GM23338 (cell line): Measurements from ENCODE around the gene C2CD2L. TPM values are rescaled to one million over a fixed set of nuclear protein-coding genes. Genes with fewer than 3 reads are reported as not detected.
A peak's percentile ranks its signal among the peaks of the same experiment; 100 is the strongest.

Experiments used
- ATAC-seq: fragments of 200-7000 bp; cut with Tn5 transposase; 3 replicates; pipeline ENCODE4 v1.9.1; 2020
- DNase-seq: peaks from one replicate; pipeline ENCODE4 v3.0.0-alpha.2; 2015; ENCODE audit warnings: low spot score
- H2AFZ ChIP-seq: fragments of 200-600 bp; sonication (generic); 2 replicates; pipeline ENCODE4 v1.8.0; 2016; ENCODE audit warnings: antibody characterized with exemption, mild to moderate bottlenecking, moderate library complexity
- H3F3A ChIP-seq: fragments of 200-600 bp; sonication (generic); replicated peaks from 2 replicates; pipeline ENCODE4 v1.8.0; 2017; ENCODE audit warnings: antibody characterized with exemption, mixed run types, low read depth
- H3K27ac ChIP-seq: fragments of 200-600 bp; sonication (generic); 2 replicates; pipeline ENCODE4 v1.6.1; 2016; ENCODE audit warnings: low read depth
- H3K27me3 ChIP-seq: fragments of 200-600 bp; sonication (generic); 2 replicates; pipeline ENCODE4 v1.8.0; 2016; ENCODE audit warnings: mild to moderate bottlenecking, mixed run types, moderate library complexity; ENCODE audit not compliant: insufficient read depth
- H3K36me3 ChIP-seq: fragments of 200-600 bp; sonication (generic); 2 replicates; pipeline ENCODE4 v1.8.0; 2016; ENCODE audit warnings: mild to moderate bottlenecking; ENCODE audit not compliant: insufficient read depth
- H3K4me1 ChIP-seq: fragments of 200-600 bp; sonication (generic); 2 replicates; pipeline ENCODE4 v1.8.0; 2016; ENCODE audit warnings: mild to moderate bottlenecking, moderate library complexity; ENCODE audit not compliant: insufficient read depth
- H3K4me2 ChIP-seq: fragments of 200-600 bp; sonication (generic); 2 replicates; pipeline ENCODE4 v1.7.1; 2017; ENCODE audit warnings: mixed run types
- H3K4me3 ChIP-seq: fragments of 200-600 bp; sonication (generic); 2 replicates; pipeline ENCODE4 v1.6.1; 2016; ENCODE audit warnings: mixed run types
- H3K79me2 ChIP-seq: fragments of 200-600 bp; sonication (generic); replicated peaks from 2 replicates; pipeline ENCODE4 v1.8.0; 2017; ENCODE audit warnings: mild to moderate bottlenecking; ENCODE audit not compliant: insufficient read depth
- H3K9me2 ChIP-seq: fragments of 200-600 bp; sonication (generic); 2 replicates; pipeline ENCODE4 v1.8.0; 2017; ENCODE audit not compliant: insufficient read depth
- H4K20me1 ChIP-seq: fragments of 200-600 bp; sonication (generic); replicated peaks from 2 replicates; pipeline ENCODE4 v1.8.0; 2017; ENCODE audit warnings: mild to moderate bottlenecking; ENCODE audit not compliant: insufficient read depth
- H3K27ac Mint-ChIP-seq: 2 replicates; pipeline ENCODE4 v1.8.0; 2020; ENCODE audit warnings: inconsistent platforms, mild to moderate bottlenecking, moderate library complexity, mixed read lengths
- H3K27me3 Mint-ChIP-seq: 3 replicates; pipeline ENCODE4 v1.8.0; 2022; ENCODE audit warnings: low read depth, mild to moderate bottlenecking, moderate library complexity, mixed read lengths, inconsistent platforms; ENCODE audit not compliant: insufficient read depth, poor library complexity
- H3K36me3 Mint-ChIP-seq: 3 replicates; pipeline ENCODE4 v1.8.0; 2021; ENCODE audit warnings: low read depth, mild to moderate bottlenecking, inconsistent platforms, moderate library complexity, mixed read lengths
- H3K4me1 Mint-ChIP-seq: 3 replicates; pipeline ENCODE4 v1.8.0; 2020; ENCODE audit warnings: mild to moderate bottlenecking, inconsistent platforms, mixed read lengths
- H3K4me3 Mint-ChIP-seq: 3 replicates; pipeline ENCODE4 v1.8.0; 2021; ENCODE audit warnings: moderate library complexity, mild to moderate bottlenecking, inconsistent platforms, mixed read lengths
- H3K9me3 Mint-ChIP-seq: 3 replicates; pipeline ENCODE4 v1.8.0; 2020; ENCODE audit warnings: moderate library complexity, mild to moderate bottlenecking, inconsistent platforms, mixed read lengths
- CREB1 ChIP-seq: fragments of 250-450 bp; sonication (Bioruptor Pico); IDR thresholded peaks from 2 replicates; pipeline ENCODE4 v1.5.0; 2020; ENCODE audit warnings: low read depth, mild to moderate bottlenecking, moderate library complexity
- ETS1 ChIP-seq: IDR thresholded peaks from 2 replicates; pipeline ENCODE4 v1.6.1; 2016; ENCODE audit warnings: antibody characterized with exemption
- EZH2 ChIP-seq: fragments of 200-600 bp; sonication (generic); IDR thresholded peaks from one replicate; pipeline ENCODE4 v1.8.0; 2017; ENCODE audit warnings: antibody characterized with exemption, mild to moderate bottlenecking, low read depth; ENCODE audit not compliant: unreplicated experiment
- JUNB ChIP-seq: IDR thresholded peaks from one replicate; pipeline ENCODE4 v1.6.1; 2016; ENCODE audit warnings: antibody characterized with exemption; ENCODE audit not compliant: unreplicated experiment
- NANOG ChIP-seq: IDR thresholded peaks from 2 replicates; pipeline ENCODE4 v1.6.1; 2016; ENCODE audit warnings: antibody characterized with exemption, borderline replicate concordance
- STAT1 ChIP-seq: IDR thresholded peaks from one replicate; pipeline ENCODE4 v1.6.1; 2016; ENCODE audit warnings: antibody characterized with exemption; ENCODE audit not compliant: unreplicated experiment
- ZNF114 ChIP-seq: fragments of 250-450 bp; sonication (Bioruptor Pico); IDR thresholded peaks from 2 replicates; pipeline ENCODE4 v1.5.0; 2020; ENCODE audit warnings: mild to moderate bottlenecking, moderate library complexity
- ZNF331 ChIP-seq: fragments of 250-450 bp; sonication (Bioruptor Pico); IDR thresholded peaks from 2 replicates; pipeline ENCODE4 v1.5.0; 2020; ENCODE audit warnings: low read depth, mild to moderate bottlenecking, moderate library complexity
- polyA plus RNA-seq: library from polyadenylated mRNA; unstranded; fragments of >200 nt; fragmentation: Nextera tagmentation; extraction: Ambion mirVana; gene quantifications from 2 replicates; pipeline ENCODE4 v1.2.1, GENCODE V29; 2016
- total RNA-seq: library from RNA; depleted of rRNA; stranded (reverse); fragments of >200 nt; shearing (Covaris generic); gene quantifications from 2 replicates; pipeline ENCODE4 v1.2.3, GENCODE V29; 2014
- TF ChIP-seq, protein P1 (sequence below): fragments of 250-450 bp; sonication (Bioruptor Pico); IDR thresholded peaks from 2 replicates; pipeline ENCODE4 v1.5.0; 2020; ENCODE audit warnings: mild to moderate bottlenecking, moderate library complexity
- TF ChIP-seq, protein P2 (sequence below), 2 experiments: fragments of 200-600 bp in 1 of 2; sonication (generic) in 1 of 2; conservative IDR thresholded peaks; 2 replicates each; pipeline versions ENCODE4 v1.5.1 to v1.6.1; 2016 to 2017; ENCODE audit warnings: antibody characterized with exemption in 2 of 2, low read depth in 2 of 2, mild to moderate bottlenecking in 2 of 2, moderate library complexity in 1 of 2
- TF ChIP-seq, protein P3 (sequence below): IDR thresholded peaks from one replicate; pipeline ENCODE4 v1.6.1; 2018; ENCODE audit warnings: antibody characterized with exemption; ENCODE audit not compliant: unreplicated experiment

Gene C2CD2L
- total and polyA plus RNA-seq, 2 experiments from 2014 or later, result 1.4 to 4.4 TPM

DNA sequence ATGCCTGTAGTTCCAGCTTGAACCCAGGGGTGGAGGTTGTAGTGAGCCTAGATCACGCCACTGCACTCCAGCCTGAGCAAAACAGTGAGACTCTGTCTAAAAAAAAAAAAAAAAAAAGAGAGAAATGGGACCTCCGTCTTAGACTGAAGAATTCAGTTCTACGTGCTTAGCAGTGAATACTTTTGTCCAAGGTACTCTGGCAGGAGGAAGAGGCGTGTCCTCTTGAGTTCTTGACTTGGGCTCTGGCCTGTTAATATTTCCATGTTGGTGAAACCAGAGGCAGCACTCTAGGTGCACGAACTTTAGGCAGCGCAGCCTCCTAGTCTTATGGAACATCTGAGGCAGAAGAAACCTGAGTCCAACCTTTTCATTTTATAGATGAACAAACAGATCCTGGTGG lies 20.0 kb upstream of the C2CD2L start:
- ATAC-seq (no peak), DNase-seq (no peak)
- peaks cover 31% of the 10 kb centered on the region for H3K36me3 Mint-ChIP-seq
- H3K27me3 ChIP-seq, result no peaks in the 10 kb centered on the region
- H3K27ac ChIP-seq, result no peak overlapping the region
- TF ChIP-seq, protein P1, sequence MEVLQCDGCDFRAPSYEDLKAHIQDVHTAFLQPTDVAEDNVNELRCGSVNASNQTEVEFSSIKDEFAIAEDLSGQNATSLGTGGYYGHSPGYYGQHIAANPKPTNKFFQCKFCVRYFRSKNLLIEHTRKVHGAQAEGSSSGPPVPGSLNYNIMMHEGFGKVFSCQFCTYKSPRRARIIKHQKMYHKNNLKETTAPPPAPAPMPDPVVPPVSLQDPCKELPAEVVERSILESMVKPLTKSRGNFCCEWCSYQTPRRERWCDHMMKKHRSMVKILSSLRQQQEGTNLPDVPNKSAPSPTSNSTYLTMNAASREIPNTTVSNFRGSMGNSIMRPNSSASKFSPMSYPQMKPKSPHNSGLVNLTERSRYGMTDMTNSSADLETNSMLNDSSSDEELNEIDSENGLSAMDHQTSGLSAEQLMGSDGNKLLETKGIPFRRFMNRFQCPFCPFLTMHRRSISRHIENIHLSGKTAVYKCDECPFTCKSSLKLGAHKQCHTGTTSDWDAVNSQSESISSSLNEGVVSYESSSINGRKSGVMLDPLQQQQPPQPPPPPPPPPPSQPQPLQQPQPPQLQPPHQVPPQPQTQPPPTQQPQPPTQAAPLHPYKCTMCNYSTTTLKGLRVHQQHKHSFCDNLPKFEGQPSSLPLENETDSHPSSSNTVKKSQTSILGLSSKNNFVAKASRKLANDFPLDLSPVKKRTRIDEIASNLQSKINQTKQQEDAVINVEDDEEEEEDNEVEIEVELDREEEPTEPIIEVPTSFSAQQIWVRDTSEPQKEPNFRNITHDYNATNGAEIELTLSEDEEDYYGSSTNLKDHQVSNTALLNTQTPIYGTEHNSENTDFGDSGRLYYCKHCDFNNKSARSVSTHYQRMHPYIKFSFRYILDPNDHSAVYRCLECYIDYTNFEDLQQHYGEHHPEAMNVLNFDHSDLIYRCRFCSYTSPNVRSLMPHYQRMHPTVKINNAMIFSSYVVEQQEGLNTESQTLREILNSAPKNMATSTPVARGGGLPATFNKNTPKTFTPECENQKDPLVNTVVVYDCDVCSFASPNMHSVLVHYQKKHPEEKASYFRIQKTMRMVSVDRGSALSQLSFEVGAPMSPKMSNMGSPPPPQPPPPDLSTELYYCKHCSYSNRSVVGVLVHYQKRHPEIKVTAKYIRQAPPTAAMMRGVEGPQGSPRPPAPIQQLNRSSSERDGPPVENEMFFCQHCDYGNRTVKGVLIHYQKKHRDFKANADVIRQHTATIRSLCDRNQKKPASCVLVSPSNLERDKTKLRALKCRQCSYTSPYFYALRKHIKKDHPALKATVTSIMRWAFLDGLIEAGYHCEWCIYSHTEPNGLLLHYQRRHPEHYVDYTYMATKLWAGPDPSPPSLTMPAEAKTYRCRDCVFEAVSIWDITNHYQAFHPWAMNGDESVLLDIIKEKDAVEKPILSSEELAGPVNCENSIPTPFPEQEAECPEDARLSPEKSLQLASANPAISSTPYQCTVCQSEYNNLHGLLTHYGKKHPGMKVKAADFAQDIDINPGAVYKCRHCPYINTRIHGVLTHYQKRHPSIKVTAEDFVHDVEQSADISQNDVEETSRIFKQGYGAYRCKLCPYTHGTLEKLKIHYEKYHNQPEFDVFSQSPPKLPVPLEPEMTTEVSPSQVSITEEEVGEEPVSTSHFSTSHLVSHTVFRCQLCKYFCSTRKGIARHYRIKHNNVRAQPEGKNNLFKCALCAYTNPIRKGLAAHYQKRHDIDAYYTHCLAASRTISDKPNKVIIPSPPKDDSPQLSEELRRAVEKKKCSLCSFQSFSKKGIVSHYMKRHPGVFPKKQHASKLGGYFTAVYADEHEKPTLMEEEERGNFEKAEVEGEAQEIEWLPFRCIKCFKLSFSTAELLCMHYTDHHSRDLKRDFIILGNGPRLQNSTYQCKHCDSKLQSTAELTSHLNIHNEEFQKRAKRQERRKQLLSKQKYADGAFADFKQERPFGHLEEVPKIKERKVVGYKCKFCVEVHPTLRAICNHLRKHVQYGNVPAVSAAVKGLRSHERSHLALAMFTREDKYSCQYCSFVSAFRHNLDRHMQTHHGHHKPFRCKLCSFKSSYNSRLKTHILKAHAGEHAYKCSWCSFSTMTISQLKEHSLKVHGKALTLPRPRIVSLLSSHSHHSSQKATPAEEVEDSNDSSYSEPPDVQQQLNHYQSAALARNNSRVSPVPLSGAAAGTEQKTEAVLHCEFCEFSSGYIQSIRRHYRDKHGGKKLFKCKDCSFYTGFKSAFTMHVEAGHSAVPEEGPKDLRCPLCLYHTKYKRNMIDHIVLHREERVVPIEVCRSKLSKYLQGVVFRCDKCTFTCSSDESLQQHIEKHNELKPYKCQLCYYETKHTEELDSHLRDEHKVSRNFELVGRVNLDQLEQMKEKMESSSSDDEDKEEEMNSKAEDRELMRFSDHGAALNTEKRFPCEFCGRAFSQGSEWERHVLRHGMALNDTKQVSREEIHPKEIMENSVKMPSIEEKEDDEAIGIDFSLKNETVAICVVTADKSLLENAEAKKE, result no peak
- TF ChIP-seq ETS1, result no peak
- no peak for TF ChIP-seq CREB1 (CRISPR knock-in tag)
- TF ChIP-seq, protein P2, sequence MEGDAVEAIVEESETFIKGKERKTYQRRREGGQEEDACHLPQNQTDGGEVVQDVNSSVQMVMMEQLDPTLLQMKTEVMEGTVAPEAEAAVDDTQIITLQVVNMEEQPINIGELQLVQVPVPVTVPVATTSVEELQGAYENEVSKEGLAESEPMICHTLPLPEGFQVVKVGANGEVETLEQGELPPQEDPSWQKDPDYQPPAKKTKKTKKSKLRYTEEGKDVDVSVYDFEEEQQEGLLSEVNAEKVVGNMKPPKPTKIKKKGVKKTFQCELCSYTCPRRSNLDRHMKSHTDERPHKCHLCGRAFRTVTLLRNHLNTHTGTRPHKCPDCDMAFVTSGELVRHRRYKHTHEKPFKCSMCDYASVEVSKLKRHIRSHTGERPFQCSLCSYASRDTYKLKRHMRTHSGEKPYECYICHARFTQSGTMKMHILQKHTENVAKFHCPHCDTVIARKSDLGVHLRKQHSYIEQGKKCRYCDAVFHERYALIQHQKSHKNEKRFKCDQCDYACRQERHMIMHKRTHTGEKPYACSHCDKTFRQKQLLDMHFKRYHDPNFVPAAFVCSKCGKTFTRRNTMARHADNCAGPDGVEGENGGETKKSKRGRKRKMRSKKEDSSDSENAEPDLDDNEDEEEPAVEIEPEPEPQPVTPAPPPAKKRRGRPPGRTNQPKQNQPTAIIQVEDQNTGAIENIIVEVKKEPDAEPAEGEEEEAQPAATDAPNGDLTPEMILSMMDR (conservative IDR thresholded peaks at IDR 0.05; ENCODE audit: low read depth in 2 of 2), result no peak
- TF ChIP-seq, protein P3, sequence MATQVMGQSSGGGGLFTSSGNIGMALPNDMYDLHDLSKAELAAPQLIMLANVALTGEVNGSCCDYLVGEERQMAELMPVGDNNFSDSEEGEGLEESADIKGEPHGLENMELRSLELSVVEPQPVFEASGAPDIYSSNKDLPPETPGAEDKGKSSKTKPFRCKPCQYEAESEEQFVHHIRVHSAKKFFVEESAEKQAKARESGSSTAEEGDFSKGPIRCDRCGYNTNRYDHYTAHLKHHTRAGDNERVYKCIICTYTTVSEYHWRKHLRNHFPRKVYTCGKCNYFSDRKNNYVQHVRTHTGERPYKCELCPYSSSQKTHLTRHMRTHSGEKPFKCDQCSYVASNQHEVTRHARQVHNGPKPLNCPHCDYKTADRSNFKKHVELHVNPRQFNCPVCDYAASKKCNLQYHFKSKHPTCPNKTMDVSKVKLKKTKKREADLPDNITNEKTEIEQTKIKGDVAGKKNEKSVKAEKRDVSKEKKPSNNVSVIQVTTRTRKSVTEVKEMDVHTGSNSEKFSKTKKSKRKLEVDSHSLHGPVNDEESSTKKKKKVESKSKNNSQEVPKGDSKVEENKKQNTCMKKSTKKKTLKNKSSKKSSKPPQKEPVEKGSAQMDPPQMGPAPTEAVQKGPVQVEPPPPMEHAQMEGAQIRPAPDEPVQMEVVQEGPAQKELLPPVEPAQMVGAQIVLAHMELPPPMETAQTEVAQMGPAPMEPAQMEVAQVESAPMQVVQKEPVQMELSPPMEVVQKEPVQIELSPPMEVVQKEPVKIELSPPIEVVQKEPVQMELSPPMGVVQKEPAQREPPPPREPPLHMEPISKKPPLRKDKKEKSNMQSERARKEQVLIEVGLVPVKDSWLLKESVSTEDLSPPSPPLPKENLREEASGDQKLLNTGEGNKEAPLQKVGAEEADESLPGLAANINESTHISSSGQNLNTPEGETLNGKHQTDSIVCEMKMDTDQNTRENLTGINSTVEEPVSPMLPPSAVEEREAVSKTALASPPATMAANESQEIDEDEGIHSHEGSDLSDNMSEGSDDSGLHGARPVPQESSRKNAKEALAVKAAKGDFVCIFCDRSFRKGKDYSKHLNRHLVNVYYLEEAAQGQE, result no peak
- TF ChIP-seq STAT1, result no peak
- TF ChIP-seq EZH2, result no peak
- no peak for TF ChIP-seq ZNF114 (CRISPR knock-in tag)
- TF ChIP-seq JUNB, result no peak
- TF ChIP-seq ZNF331 (CRISPR knock-in tag), result no peak
- TF ChIP-seq NANOG, result no peak
- peaks cover 20% of the 10 kb centered on the region for H3K79me2 ChIP-seq
- H3K36me3 ChIP-seq, result no peaks in the 10 kb centered on the region; the same call in 1 of the 2 replicates
- peaks cover 5% of the 10 kb centered on the region for H3K27me3 Mint-ChIP-seq
- H3K4me3 Mint-ChIP-seq, result peak overlapping the region; percentile 37; the same call in 1 of the 3 replicates
- H3K4me2 ChIP-seq, result no peak overlapping the region
- H2AFZ ChIP-seq, result no peak overlapping the region
- peak overlapping the region; percentile 77; the same call in 1 of the 2 replicates for H3K27ac Mint-ChIP-seq
- H3F3A ChIP-seq, result peaks cover 18% of the 10 kb centered on the region
- no peaks in the 10 kb centered on the region for H3K9me2 ChIP-seq
- no peaks in the 10 kb centered on the region; the same call in 2 of the 3 replicates for H3K9me3 Mint-ChIP-seq
- peaks cover 4% of the 10 kb centered on the region; the same call in 1 of the 2 replicates for H3K4me1 ChIP-seq
- H3K4me1 Mint-ChIP-seq, result peaks cover 5% of the 10 kb centered on the region; the same call in 2 of the 3 replicates
- peaks cover 8% of the 10 kb centered on the region; the same call in 1 of the 2 replicates for H4K20me1 ChIP-seq
- H3K4me3 ChIP-seq, result no peak overlapping the region
